ENCODE data around the gene CDC42EP4. TPM values are rescaled to one million over a fixed set of nuclear protein-coding genes. Genes with fewer than 3 reads are reported as not detected.
"Not testable (repeated sequence)": the region's sequence is repeated elsewhere in the genome, so short reads cannot be mapped to it uniquely, and the experiment has no call there.

The CDC42EP4 gene
- total RNA-seq, 1 donor from 2014 or later = 20.9 TPM

DNA sequence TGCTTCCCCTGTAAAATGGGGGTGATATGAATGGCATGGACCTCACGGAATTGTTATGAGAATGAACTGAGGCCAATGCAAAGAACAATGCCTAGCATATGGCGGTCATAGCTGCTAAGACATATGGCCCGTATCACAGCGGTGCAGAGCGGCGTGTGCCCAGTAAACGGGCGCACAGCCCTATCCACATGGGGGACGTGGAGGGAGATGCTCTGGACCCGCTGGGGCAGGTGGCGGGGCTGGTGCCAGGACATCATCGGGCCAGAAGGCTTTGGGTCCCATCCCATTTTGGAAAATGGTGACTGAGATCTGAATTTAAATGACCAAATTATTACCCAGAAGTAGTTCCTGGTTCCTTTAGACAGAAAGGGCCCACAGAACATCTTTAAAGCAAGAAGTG is 31.6 kb downstream of the CDC42EP4 start:
- no peak for DNase-seq (ENCODE audit: low spot score)

DNA sequence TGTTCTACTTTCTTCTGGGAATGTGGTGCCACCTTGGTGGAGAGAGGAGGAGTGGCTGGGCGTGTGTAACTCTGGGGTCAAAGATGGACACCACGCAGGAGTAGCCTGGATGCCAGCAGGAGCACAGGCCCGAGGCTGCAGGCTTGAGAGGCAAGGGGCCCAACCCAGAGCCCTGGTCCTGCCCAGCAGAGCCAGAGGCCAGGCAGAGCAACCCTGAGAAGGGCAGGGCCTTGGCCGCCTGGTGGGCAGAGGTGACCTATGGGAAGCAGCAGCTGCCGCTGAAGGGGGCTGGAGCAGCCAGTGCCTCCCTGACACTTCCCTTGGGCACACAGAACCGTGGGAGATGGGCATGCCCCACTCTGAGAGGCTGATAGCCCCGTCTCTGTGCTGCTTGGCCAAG is 32.1 kb downstream of the CDC42EP4 start:
- no peak for DNase-seq (ENCODE audit: low spot score)

DNA sequence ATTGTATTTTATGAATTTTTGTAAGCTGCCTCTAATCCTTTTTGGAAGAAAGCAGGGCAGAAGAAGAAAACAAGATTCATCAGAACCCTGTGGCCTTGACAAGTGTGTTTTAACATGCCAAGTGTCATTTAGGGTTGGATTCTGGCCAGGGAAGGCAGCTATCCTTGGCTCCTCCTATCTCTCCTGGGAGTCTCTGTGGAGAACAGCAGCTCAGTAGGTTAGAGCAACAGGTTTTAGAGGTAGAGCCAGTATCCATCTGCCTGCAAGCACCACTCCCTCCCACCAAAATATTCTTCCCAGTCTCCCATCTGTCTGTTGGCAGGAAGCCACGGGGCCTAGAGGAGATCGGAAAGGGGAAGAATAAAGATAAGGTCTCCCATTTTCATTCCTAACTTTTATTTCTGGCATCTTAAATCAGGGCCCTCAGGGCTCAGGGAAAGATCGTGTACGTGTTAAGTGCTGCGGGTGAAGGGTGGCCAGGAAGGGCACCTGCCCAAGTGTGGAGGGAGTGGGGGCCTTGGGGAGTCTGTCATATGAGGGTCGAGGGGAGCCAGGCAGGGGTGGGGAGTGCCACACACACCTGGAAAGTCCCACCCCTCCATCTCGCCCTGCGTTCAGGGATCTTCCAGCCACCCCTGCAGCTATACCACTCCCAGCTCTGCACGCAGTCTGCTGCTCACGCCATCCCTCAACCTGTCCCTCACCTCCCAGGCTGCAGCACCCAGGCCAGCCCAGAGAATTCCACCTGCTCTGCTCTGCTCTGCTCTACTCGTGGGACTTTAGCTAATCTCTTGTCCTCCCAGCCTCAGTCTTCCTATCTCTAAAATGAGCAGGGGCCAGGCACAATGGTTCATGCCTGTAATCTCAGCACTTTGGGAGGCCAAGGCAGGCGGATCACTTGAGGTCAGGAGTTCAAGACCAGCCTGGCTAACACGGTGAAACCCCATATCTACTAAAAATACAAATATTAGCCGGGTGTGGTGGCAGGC is 33.0 kb downstream of the CDC42EP4 start:
- peak; percentile 71 for DNase-seq (ENCODE audit: low spot score)

DNA sequence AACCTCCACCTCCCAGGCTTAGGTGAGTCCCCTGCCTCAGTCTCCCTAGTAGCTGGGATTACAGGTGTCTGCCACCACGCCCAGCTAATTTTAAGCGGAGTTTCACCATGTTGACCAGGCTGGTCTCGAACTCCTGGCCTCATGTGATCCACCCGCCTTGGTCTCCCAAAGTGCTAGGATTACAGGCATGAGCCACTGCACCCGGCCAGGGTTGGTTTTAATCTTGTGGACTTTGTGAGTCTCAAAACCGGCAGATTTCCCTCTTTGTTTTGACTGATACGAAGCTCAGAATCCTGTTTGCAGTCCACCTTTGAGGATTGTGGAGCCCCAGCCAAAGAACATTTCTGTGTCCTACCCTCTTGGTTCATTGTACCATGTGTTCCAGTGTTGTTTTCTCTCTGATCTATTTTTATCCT is 33.7 kb downstream of the CDC42EP4 start:
- DNase-seq (ENCODE audit: low spot score) = no peak

DNA sequence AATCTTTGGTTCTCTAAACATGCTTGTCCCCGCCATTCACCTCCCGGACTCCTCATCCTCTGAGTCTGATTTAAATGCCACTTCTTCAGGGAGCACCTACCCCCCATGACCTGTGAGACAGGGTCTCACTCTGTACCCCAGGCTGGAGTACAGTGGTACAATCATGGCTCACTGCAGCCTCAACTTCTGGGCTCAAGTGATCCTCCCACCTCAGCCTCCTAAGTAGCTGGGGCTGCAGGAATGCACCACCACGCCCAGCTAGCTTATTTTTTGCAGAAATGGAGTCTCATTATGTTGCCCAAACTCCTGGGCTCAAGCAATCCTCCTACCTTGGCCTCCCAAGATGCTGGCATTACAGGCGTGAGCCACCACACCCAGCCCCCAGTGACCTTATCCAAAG is 37.3 kb downstream of the CDC42EP4 start:
- DNase-seq (ENCODE audit: low spot score) = no peak

DNA sequence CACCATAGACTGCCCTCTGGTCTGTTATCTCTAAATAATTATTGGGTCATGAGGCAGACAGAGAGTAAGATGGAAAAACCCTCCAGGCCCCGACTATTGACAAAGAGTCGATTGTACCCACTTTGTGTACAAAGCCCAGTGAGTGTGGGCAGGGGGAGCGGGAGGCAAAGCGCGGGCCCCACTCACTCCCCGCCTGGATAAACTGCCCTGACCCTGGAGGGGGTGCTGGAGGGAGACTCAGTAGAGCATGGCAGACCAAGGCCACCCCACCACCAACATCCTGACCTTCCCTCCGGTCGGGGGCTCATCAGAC is 38.9 kb downstream of the CDC42EP4 start:
- no peak for DNase-seq (ENCODE audit: low spot score)

DNA sequence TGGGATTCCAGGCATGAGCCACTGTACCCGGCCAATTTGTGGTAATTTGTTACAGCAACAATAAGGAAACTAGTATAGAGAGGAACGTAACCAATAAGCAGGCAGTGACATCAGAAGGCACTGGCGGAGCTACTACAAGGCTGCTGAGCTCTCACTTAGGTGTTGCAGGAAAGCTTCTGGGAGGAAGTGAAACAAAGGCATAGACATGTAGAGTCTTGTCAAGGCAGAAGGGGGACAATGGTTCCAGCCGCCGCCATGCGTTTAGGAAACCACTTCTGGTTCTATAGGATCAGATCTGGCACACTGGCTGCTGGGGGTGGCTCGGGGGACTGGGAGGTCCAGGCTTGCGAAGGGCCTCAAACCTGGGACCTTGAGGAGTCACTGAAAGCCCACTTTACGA is 40.7 kb downstream of the CDC42EP4 start:
- no peak for DNase-seq (ENCODE audit: low spot score)

DNA sequence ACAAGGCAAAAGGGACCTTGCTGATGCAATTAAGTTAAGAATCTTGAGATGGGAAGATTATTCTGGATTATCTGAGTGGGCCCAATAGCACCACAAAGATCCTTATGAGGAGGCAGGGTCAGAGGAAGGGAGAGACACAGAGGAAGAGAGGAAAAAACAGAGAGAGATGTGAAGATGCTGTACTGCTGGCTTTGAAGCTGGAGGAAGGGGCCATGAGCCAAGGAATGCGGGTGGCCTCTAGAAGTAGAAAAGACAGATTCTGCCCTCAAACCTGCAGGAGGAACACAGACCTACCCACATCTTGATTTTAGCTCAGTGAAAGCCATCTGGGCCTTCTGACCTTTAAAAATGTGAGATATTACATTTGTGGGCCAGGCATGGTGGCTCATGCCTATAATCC is 42.0 kb downstream of the CDC42EP4 start:
- no peak for DNase-seq (ENCODE audit: low spot score)

DNA sequence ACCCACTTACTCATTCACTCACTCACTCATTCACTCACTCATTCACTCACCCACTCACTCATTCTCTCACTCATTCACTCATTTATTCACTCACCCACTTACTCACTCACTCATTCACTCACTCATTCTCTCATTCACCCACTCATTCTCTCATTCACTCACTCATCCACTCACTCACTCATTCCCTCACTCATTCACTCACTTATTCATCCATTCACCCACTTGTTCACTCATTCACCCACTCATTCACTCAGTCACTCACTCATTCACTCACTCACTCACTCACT is 42.5 kb downstream of the CDC42EP4 start:
- no peak for DNase-seq (ENCODE audit: low spot score)

DNA sequence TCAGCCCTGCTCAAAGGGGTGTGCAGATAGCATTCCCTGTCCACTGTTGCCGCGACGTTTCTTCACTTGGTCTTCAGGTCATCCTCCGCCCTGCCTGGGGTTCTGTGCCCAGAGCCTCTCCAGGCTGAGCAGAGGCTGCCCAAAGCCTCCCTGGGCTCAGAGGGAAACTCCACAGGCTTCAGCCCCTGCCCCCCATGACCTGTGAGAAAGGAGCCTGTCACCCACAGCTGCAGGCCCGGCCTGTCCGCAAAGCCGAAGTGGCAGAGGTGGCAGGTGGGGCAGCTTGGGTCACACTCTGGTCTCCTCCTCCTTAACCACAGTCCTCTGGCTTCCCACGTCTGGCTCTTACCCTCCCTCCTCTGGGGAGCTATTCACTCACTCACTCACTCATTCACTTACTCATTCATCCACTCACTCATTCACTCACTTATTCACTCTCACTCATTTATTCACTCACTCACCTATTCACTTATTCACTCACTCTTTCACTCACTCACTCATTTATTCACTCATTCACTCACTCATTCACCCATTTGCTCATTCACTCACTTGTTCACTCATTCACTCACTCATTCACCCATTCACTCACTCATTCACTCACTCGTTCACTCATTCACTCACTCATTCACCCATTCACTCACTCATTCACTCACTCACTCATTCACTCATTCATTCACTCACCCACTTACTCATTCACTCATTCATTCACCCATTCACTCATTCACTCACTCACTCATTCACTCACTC is 43.0 kb downstream of the CDC42EP4 start:
- DNase-seq (ENCODE audit: low spot score) = no peak

DNA sequence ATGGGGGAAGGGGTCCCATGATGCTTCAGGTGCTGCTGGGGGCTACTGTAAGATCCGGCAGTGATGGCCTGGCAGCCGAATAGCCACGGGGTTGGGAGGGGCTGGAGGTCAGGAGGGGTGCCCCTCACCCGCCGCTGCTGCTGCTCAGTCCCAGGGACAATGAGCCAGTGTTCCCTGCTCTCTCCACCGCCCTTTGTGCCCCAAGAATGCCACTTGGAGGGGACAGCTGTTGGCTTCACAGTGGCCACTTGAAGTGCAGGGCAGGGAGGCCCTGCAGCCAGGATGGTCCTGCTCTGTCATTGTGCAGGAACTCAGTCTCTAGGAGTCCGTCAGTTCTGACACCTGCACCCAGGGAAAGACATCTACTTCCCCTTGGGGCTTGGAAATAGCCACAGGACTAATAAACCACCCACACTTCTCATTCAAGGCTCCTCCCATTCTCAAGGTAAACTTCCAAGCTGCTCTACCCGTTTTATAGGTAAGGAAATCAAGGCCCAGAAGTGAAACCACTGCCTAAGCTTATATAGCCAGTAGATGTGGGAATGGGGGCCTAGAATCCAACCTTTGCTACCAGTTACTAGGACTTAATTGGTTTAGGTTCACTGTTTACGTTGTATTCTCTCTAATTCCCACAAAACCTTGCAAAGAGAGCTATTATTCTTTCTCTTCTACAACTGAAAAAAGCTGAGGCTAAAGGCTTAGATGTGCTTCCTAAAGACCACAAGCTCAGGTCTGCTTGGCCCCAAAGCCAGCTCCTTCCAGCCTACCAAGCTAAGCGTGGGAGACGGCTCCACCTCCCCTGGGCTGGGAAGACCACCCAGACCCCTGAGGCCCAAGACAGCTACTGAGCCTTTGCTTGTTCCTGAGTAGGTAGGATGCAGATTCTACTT is 43.9 kb downstream of the CDC42EP4 start:
- DNase-seq (ENCODE audit: low spot score) = no peak

DNA sequence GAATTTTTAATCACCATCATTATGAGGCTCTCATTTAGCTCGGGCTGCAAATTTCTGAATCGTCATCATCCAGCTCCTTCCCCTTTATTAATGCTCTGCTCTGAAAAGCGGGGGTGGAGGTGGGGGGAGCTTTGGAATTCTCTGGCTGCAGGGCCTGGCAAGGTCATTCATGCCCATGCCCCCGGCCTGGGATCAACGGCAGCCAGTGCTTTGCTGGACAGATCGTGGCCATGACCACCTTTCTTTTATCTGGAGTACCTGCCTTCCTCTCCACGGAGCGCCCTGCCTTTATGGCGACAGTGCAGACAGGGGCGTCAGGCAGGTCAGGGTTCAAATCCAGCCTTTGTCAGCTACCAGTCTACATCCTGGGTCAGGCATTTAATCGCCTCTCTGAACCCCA is 45.0 kb downstream of the CDC42EP4 start:
- DNase-seq (ENCODE audit: low spot score) = no peak

DNA sequence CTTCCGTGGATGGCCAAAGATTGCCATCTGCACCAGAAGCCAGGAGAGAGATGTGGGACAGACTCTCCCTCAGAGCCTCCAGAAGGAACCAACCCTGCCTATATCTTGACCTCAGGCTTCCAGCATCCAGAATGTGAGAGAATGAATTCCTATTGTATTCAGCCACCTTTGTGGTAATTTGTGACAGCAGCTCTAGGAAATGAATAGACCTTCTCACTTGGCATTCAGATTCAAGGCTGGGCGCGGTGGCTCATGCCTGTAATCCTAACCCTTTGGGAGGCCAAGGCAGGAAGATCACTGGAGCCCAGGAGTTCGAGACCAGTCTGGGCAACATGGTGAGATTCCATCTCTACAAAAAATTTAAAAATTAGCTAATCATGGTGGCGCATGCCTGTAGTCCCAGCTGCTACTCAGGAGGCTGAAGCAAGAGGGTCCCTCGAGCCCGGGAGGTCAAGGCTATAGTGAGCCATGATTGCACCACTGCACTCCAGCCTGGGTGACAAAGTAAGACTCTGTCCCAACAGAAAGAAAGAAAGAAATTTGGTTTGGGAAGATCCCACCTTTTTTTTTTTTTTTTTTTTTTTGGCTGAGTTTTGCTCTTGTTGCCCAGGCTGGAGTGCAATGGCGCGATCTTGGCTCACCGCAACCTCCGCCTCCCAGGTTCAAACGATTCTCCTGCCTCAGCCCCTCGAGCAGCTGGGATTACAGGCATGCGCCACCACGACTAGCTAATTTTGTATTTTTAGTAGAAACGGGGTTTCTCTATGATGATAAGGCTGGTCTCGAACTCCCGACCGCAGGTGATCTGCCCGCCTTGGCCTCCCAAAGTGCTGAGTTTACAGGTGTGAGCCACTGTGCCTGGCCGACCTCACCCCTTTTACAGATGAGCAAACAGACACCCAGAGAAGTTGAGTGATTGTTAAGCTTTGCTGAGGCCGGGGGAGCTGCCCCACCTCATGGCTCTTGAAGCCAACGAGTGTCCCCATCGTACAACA is 45.9 kb downstream of the CDC42EP4 start:
- DNase-seq (ENCODE audit: low spot score) = no peak

DNA sequence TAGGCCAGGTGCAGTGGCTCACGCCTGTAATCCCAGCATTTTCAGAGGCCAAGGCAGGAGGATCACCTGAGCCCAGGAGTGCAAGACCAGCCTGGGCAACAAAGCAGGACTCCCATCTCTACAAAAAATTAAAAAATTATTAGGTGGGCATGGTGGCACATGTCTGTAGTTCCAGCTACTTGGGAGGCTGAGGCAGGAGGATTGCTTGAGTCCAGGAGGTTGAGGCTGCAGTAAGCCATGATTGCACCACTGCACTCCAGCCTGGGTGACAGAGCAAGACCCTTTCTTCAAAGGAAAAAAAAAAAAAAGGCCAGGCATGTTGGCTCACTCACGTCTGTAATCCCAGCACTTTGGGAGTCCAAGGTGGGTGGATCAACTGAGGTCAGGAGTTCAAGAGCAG is 47.4 kb downstream of the CDC42EP4 start:
- DNase-seq (ENCODE audit: low spot score) = not testable (repeated sequence)

DNA sequence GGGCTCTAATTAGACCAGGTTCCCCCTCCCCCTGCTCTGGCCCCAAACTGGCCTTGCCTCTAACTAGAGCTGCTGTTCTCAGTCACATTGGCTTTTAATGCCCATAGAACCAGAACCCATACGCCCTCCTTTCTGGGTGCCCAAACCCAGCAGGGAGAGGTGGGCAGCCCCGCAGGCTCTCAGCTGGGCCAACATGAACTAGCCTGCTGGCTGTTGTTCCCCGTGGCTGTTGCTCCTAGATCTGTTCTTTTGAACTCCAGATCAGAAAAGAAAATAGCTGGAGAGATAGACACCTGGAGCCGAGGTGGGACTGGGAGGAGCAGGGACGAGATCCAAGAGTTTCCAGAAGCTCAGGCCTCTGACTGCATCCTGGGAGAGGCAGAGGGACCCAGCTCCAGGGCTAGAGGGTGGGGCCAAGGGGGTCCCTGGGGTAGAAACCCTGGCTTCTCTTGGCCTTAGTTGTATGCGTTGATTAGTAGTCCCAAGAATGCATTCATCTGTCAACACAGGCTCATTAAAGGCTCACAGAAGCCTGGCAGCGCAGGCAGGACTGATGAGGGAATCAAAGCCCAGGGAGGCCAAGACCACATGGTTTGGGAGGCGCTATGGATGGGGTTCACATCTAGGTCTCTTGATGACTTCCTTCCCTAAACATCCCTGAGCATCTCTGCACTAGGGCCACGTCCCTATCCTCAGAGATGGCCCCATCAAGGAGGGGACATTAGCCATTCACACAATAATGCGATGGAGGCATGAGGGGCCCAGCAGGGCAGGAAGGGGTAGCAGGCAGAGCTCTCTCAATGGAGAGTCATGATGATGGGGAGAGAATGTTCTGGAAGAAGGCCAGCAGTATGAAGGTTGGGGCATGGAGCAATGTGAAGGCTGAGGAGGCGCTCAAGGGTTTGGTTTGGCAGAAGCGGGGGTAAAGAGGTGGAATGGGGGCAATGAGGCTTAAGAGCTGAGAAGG is 48.8 kb downstream of the CDC42EP4 start:
- DNase-seq (ENCODE audit: low spot score) = no peak

DNA sequence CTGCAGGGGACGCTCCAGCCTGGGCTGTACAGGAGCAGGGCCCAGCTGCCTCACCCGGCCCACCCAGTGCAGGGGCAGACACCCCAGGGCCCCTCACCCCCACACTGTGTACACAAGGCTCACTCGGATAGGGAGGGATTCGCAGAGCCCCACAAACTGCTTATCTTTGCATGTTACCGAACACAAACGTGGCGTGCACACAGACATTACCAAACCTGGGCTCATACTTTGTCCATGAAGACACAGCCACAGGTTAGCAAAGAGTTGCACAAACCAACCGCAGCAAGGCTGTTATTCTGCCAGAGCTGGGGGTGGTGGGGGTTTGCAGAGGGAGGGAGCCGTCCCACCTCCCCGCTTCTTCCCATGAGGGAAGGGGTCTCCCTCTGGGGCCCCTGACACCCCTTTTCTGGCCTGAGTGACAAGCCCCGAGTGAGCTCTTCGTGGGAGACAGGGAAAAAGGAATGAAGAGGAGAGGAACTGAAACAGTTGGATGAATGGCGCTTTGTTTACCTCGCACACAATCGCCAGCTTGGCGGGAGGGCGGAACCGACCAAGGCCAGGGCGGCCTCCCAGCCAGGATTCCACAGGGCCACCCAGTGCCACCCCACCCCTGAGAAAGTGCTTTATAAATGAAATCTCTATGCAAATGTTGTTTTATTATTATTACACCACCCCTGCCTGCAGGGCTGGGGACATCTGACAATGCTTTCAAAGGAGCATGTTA is 49.7 kb downstream of the CDC42EP4 start:
- DNase-seq (ENCODE audit: low spot score) = no peak

DNA sequence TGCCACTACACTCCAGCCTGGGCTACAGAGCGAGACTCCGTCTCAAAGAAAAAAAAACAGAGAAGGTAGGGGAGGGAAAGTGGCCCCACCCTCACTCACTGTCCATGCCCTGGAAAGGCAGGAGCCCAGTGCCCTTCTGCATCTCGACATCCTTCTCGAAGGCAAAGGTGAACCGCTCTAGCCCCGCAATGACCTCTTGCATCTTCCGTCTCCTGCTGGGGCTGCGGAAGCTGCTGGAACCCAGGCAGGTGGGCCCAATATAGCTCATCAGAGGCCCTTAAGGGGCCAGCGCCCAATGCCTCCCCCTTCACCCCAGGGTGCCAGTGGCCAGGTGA is 50.2 kb downstream of the CDC42EP4 start, which contains the start of gene CPSF4L:
Gene CPSF4L, minus strand, starts transcription at position 264 of the 335 bp plus-strand sequence. Its CDS starts 62 bp downstream, at position 202.
- no peak for DNase-seq (ENCODE audit: low spot score)

DNA sequence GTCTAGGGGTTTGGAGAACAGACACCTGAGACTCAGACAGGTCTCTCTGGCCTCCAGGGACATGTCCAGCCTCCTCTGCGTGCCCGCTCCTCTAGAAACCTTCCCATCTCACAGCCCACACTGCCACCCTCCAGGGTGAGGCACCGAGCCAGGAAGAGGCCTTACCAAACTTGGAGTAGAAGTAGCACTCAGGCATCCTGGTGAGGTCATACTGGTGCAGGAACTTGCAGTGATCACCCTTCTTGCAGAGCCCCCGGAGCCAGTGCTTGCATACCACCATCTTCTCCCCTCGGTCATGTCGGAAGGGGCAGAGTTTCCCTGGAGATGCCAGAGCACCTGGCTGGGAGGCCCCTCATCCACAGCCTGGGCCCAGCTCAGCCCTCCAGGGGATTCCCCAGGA is 54.3 kb downstream of the CDC42EP4 start:
- no peak for DNase-seq (ENCODE audit: low spot score)

DNA sequence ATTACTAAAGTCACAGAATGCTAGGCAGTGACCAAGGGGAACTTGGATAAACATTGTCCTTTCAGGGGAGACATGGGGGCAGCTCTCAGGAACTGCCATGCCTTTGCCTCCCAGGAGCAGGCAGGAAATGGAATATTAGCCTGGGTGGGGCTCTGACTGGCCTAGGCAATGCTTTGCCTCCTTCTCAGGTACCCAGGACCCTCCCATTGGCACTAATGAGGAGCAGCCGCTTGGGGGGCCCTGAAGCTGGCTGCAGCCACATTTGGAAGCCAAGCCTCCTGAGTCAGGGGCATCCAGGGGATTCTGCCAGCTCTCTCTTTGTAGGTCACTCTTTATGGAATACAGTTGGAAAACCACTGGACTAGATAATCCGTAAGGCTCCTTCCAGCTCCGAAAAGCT is 55.6 kb downstream of the CDC42EP4 start:
- no peak for DNase-seq (ENCODE audit: low spot score)

Measured in umbilical cord (tissue), 2 donors.